ENCODE measurements around the gene RPL18. TPM values are rescaled to one million over a fixed set of nuclear protein-coding genes. Genes with fewer than 3 reads are reported as not detected.

RPL18 gene
- total RNA-seq, 1 experiment from 2014 or later, result 1,812 TPM

GRCh38 chr19:48629297-48629598 lies 10.3 kb upstream of the RPL18 start:
- Histone ChIP-seq H3K27me3 (replicated peaks; ENCODE audit: control insufficient read depth, insufficient read depth, low read length) (no peaks in the 10 kb centered on the region), H3K4me3 (ENCODE audit: low read depth, low read length) (no peak overlapping the region), H3K36me3 (ENCODE audit: control insufficient read depth, insufficient read depth, low read length) (peaks cover 1% of the 10 kb centered on the region; the same call in 1 of the 2 replicates), H3K9me3 (no peaks in the 10 kb centered on the region), H3K4me1 (peaks cover 67% of the 10 kb centered on the region)
- CTCF ChIA-PET, result interaction anchor here (0.5 kb wide), 1 partner anchor 17 kb away, joined by 4 read pairs; no protein-coding TSS in a partner anchor
- TF ChIP-seq CTCF (IDR thresholded peaks at IDR 0.05; ENCODE audit: insufficient read depth in 1 of 2, low read depth in 1 of 2, low read length in 1 of 2, severe bottlenecking in 1 of 2, unreplicated experiment in 1 of 2), result no peak
- no TSS peak for BruUV-seq (replicated peaks)
- DNase-seq, result no peak
- no peaks in the 10 kb centered on the region for H3K27me3 Mint-ChIP-seq (ENCODE audit: insufficient read depth, unreplicated experiment)
- POLR2A ChIA-PET, result no interaction called here
- H3K4me1 Mint-ChIP-seq (ENCODE audit: low read depth, unreplicated experiment), result peaks cover 37% of the 10 kb centered on the region
- intact Hi-C loops (cut with micrococcal nuclease; ENCODE audit: unreplicated experiment), result no loop called here
- H3K4me3 Mint-ChIP-seq (ENCODE audit: unreplicated experiment), result no peak overlapping the region
- H3K36me3 Mint-ChIP-seq (ENCODE audit: insufficient read depth, unreplicated experiment), result peaks cover 95% of the 10 kb centered on the region
- no peaks in the 10 kb centered on the region for H3K9me3 Mint-ChIP-seq (ENCODE audit: unreplicated experiment)
- H3K27ac Mint-ChIP-seq (ENCODE audit: unreplicated experiment), result peak overlapping the region; percentile 54

GRCh38 chr19:48628486-48629296 lies 9.7 kb upstream of the RPL18 start:
- intact Hi-C loops (cut with micrococcal nuclease; ENCODE audit: unreplicated experiment), result no loop called here
- DNase-seq, result peak in 1 of 2 experiments; percentile 45
- Mint-ChIP-seq H3K4me1 (ENCODE audit: low read depth, unreplicated experiment) (peaks cover 37% of the 10 kb centered on the region), H3K27me3 (ENCODE audit: insufficient read depth, unreplicated experiment) (no peaks in the 10 kb centered on the region), H3K27ac (ENCODE audit: unreplicated experiment) (peak overlapping the region; percentile 54), H3K4me3 (ENCODE audit: unreplicated experiment) (peak overlapping the region; percentile 51), H3K36me3 (ENCODE audit: insufficient read depth, unreplicated experiment) (peaks cover 95% of the 10 kb centered on the region), H3K9me3 (ENCODE audit: unreplicated experiment) (no peaks in the 10 kb centered on the region)
- ChIA-PET POLR2A (no interaction called here), CTCF (interaction anchor here (0.5 kb wide), 1 partner anchor 16 kb away, joined by 4 read pairs; no protein-coding TSS in a partner anchor)
- H3K4me3 ChIP-seq (ENCODE audit: low read depth, low read length), result no peak overlapping the region
- H3K4me1 ChIP-seq, result peaks cover 63% of the 10 kb centered on the region
- no peaks in the 10 kb centered on the region for H3K27me3 ChIP-seq (replicated peaks; ENCODE audit: control insufficient read depth, insufficient read depth, low read length)
- BruUV-seq (replicated peaks), result no TSS peak
- no peaks in the 10 kb centered on the region for H3K9me3 ChIP-seq
- H3K36me3 ChIP-seq (ENCODE audit: control insufficient read depth, insufficient read depth, low read length), result peaks cover 1% of the 10 kb centered on the region; the same call in 1 of the 2 replicates
- TF ChIP-seq CTCF (IDR thresholded peaks at IDR 0.05; ENCODE audit: insufficient read depth in 1 of 2, low read depth in 1 of 2, low read length in 1 of 2, severe bottlenecking in 1 of 2, unreplicated experiment in 1 of 2), result no peak

- CTCF ChIA-PET, result no interaction called here
- H3K27me3 Mint-ChIP-seq (ENCODE audit: insufficient read depth, unreplicated experiment), result no peaks in the 10 kb centered on the region
- no peak for TF ChIP-seq CTCF (IDR thresholded peaks at IDR 0.05; ENCODE audit: insufficient read depth in 1 of 2, low read depth in 1 of 2, low read length in 1 of 2, severe bottlenecking in 1 of 2, unreplicated experiment in 1 of 2)
Measured at GRCh38 chr19:48627865-48628314, 8.9 kb upstream of the RPL18 start.

More at GRCh38 chr19:48627865-48628314, 8.9 kb upstream of the RPL18 start:
- no peaks in the 10 kb centered on the region for H3K9me3 Mint-ChIP-seq (ENCODE audit: unreplicated experiment)
- peaks cover 93% of the 10 kb centered on the region for H3K36me3 Mint-ChIP-seq (ENCODE audit: insufficient read depth, unreplicated experiment)
- peak overlapping the region; percentile 79 for H3K27ac Mint-ChIP-seq (ENCODE audit: unreplicated experiment)
- no TSS peak for BruUV-seq (replicated peaks)
- peak overlapping the region; percentile 56 for H3K4me3 Mint-ChIP-seq (ENCODE audit: unreplicated experiment)
- intact Hi-C loops (cut with micrococcal nuclease; ENCODE audit: unreplicated experiment), result no loop called here
- H3K4me1 Mint-ChIP-seq (ENCODE audit: low read depth, unreplicated experiment), result peaks cover 36% of the 10 kb centered on the region
- Histone ChIP-seq H3K4me1 (peaks cover 60% of the 10 kb centered on the region), H3K9me3 (no peaks in the 10 kb centered on the region), H3K4me3 (ENCODE audit: low read depth, low read length) (no peak overlapping the region), H3K36me3 (ENCODE audit: control insufficient read depth, insufficient read depth, low read length) (peaks cover 1% of the 10 kb centered on the region; the same call in 1 of the 2 replicates), H3K27me3 (replicated peaks; ENCODE audit: control insufficient read depth, insufficient read depth, low read length) (no peaks in the 10 kb centered on the region)
- POLR2A ChIA-PET, result interaction anchor here (0.6 kb wide), 1 partner anchor 368 kb away, joined by 4 read pairs; no protein-coding TSS in a partner anchor
- no peak for DNase-seq

Data from Caco-2 (cell line).